HEK293 (cell line): ENCODE results near the gene BBC3.

Source experiments
- BCL11B ChIP-seq: fragments of 450-650 bp; formaldehyde crosslinking; IDR thresholded peaks from 2 replicates; pipeline ENCODE4 v1.5.1; 2016; ENCODE audit warnings: low read depth, missing biosample characterization, missing genetic modification characterization
- EGR2 ChIP-seq: fragments of 450-650 bp; formaldehyde crosslinking; IDR thresholded peaks from 2 replicates; pipeline ENCODE4 v1.5.1; 2016; ENCODE audit warnings: low read depth, missing biosample characterization, missing genetic modification characterization
- GLI2 ChIP-seq: fragments of 450-650 bp; formaldehyde crosslinking; IDR thresholded peaks from 2 replicates; pipeline ENCODE4; 2017; ENCODE audit warnings: missing biosample characterization, missing genetic modification characterization, low read depth, borderline replicate concordance
- GLI4 ChIP-seq: fragments of 450-650 bp; formaldehyde crosslinking; IDR thresholded peaks from 2 replicates; pipeline ENCODE4 v1.5.1; 2016; ENCODE audit warnings: missing biosample characterization, missing genetic modification characterization
- GLIS1 ChIP-seq: fragments of 450-650 bp; formaldehyde crosslinking; IDR thresholded peaks from 2 replicates; pipeline ENCODE4 v1.5.1; 2016; ENCODE audit warnings: missing biosample characterization, missing genetic modification characterization
- OSR2 ChIP-seq: fragments of 450-650 bp; formaldehyde crosslinking; IDR thresholded peaks from 2 replicates; pipeline ENCODE4 v1.5.1; 2016; ENCODE audit warnings: missing biosample characterization, missing genetic modification characterization
- SETDB1 ChIP-seq: IDR thresholded peaks from one replicate; pipeline ENCODE4 v1.6.1; 2017; ENCODE audit warnings: mild to moderate bottlenecking, low read length, moderate library complexity, mixed read lengths; ENCODE audit not compliant: insufficient read length
- TCF7L2 ChIP-seq: IDR thresholded peaks from 2 replicates; pipeline ENCODE4 v1.6.1; 2011; ENCODE audit warnings: low read depth, mild to moderate bottlenecking, inconsistent platforms, low read length, moderate library complexity, borderline replicate concordance
- ZBTB10 ChIP-seq: fragments of 450-650 bp; formaldehyde crosslinking; IDR thresholded peaks from 2 replicates; pipeline ENCODE4 v1.5.1; 2016; ENCODE audit warnings: missing biosample characterization, missing genetic modification characterization
- ZEB2 ChIP-seq: fragments of 450-650 bp; formaldehyde crosslinking; IDR thresholded peaks from 2 replicates; pipeline ENCODE4 v1.5.1; 2016; ENCODE audit warnings: missing biosample characterization, missing genetic modification characterization
- ZNF10 ChIP-seq: fragments of 450-650 bp; formaldehyde crosslinking; IDR thresholded peaks from 2 replicates; pipeline ENCODE4 v1.5.1; 2017; ENCODE audit warnings: missing biosample characterization, missing genetic modification characterization
- ZNF132 ChIP-seq: fragments of 450-650 bp; formaldehyde crosslinking; IDR thresholded peaks from 2 replicates; pipeline ENCODE4 v1.5.1; 2017; ENCODE audit warnings: missing biosample characterization, missing genetic modification characterization, borderline replicate concordance
- ZNF157 ChIP-seq: fragments of 450-650 bp; formaldehyde crosslinking; IDR thresholded peaks from 2 replicates; pipeline ENCODE4 v1.5.1; 2016; ENCODE audit warnings: missing biosample characterization, missing genetic modification characterization
- ZNF16 ChIP-seq: fragments of 450-650 bp; formaldehyde crosslinking; IDR thresholded peaks from 2 replicates; pipeline ENCODE4 v1.5.1; 2016; ENCODE audit warnings: low read depth, missing biosample characterization, missing genetic modification characterization
- ZNF184 ChIP-seq: fragments of 450-650 bp; IDR thresholded peaks from 2 replicates; pipeline ENCODE4 v1.5.1; 2018; ENCODE audit warnings: missing biosample characterization, mild to moderate bottlenecking, missing genetic modification characterization
- ZNF23 ChIP-seq: fragments of 450-650 bp; formaldehyde crosslinking; IDR thresholded peaks from 2 replicates; pipeline ENCODE4 v1.5.1; 2016; ENCODE audit warnings: missing biosample characterization, missing genetic modification characterization, borderline replicate concordance
- ZNF398 ChIP-seq: fragments of 450-650 bp; formaldehyde crosslinking; IDR thresholded peaks from 2 replicates; pipeline ENCODE4 v1.5.1; 2017; ENCODE audit warnings: missing biosample characterization, missing genetic modification characterization
- ZNF433 ChIP-seq: fragments of 450-650 bp; formaldehyde crosslinking; IDR thresholded peaks from 2 replicates; pipeline ENCODE4 v1.5.1; 2016; ENCODE audit warnings: missing biosample characterization, missing genetic modification characterization, low read depth
- ZNF449 ChIP-seq: fragments of 450-650 bp; formaldehyde crosslinking; IDR thresholded peaks from 2 replicates; pipeline ENCODE4 v1.5.1; 2017; ENCODE audit warnings: missing biosample characterization, mild to moderate bottlenecking, missing genetic modification characterization, moderate library complexity
- ZNF514 ChIP-seq: fragments of 450-650 bp; formaldehyde crosslinking; IDR thresholded peaks from 2 replicates; pipeline ENCODE4 v1.5.1; 2016; ENCODE audit warnings: missing biosample characterization, missing genetic modification characterization
- ZNF529 ChIP-seq: fragments of 450-650 bp; formaldehyde crosslinking; IDR thresholded peaks from 2 replicates; pipeline ENCODE4 v1.5.1; 2017; ENCODE audit warnings: missing genetic modification characterization, missing biosample characterization; ENCODE audit not compliant: insufficient replicate concordance
- ZNF544 ChIP-seq: fragments of 450-650 bp; formaldehyde crosslinking; IDR thresholded peaks from 2 replicates; pipeline ENCODE4 v1.5.0; 2017; ENCODE audit warnings: missing biosample characterization, missing genetic modification characterization
- ZNF560 ChIP-seq: fragments of 450-650 bp; formaldehyde crosslinking; IDR thresholded peaks from 2 replicates; pipeline ENCODE4 v1.5.1; 2017; ENCODE audit warnings: missing biosample characterization, missing genetic modification characterization, borderline replicate concordance
- ZNF580 ChIP-seq: fragments of 450-650 bp; formaldehyde crosslinking; IDR thresholded peaks from 2 replicates; pipeline ENCODE4 v1.5.1; 2016; ENCODE audit warnings: missing biosample characterization, missing genetic modification characterization
- ZNF623 ChIP-seq: fragments of 450-650 bp; formaldehyde crosslinking; IDR thresholded peaks from 2 replicates; pipeline ENCODE4 v1.5.1; 2016; ENCODE audit warnings: missing biosample characterization, missing genetic modification characterization
- ZNF645 ChIP-seq: fragments of 450-650 bp; formaldehyde crosslinking; IDR thresholded peaks from 2 replicates; pipeline ENCODE4; 2016; ENCODE audit warnings: missing biosample characterization, missing genetic modification characterization
- ZNF658 ChIP-seq: fragments of 450-650 bp; formaldehyde crosslinking; IDR thresholded peaks from 2 replicates; pipeline ENCODE4; 2016; ENCODE audit warnings: missing biosample characterization, missing genetic modification characterization
- ZNF704 ChIP-seq: fragments of 450-650 bp; formaldehyde crosslinking; IDR thresholded peaks from 2 replicates; pipeline ENCODE4 v1.5.1; 2016; ENCODE audit warnings: missing biosample characterization, missing genetic modification characterization
- ZNF707 ChIP-seq: fragments of 450-650 bp; formaldehyde crosslinking; IDR thresholded peaks from 2 replicates; pipeline ENCODE4 v1.5.1; 2016; ENCODE audit warnings: missing biosample characterization, missing genetic modification characterization
- ZSCAN5A ChIP-seq: fragments of 450-650 bp; formaldehyde crosslinking; IDR thresholded peaks from 2 replicates; pipeline ENCODE4 v1.5.1; 2016; ENCODE audit warnings: missing biosample characterization, missing genetic modification characterization

The BBC3 gene

GRCh38 chr19:47274071-47274890 is 43.3 kb upstream of the BBC3 start, which contains the start of gene INAFM1 (continued):
- peak; percentile 67 for TF ChIP-seq ZNF398
- TF ChIP-seq ZNF704 (tag by site-specific recombination) = no peak
- no peak for TF ChIP-seq ZNF529
- TF ChIP-seq SETDB1 = no peak
- TF ChIP-seq ZNF433 (tag by site-specific recombination) = no peak
- no peak for TF ChIP-seq ZNF560
- TF ChIP-seq ZNF449 = no peak
- no peak for TF ChIP-seq TCF7L2
- TF ChIP-seq ZNF544 = no peak
- TF ChIP-seq ZNF16 (tag by site-specific recombination) = no peak
- TF ChIP-seq ZEB2 (tag by site-specific recombination) = 0 out of 2 replicates have a peak, but pooled peaks have one; percentile 11
- 0 out of 2 replicates have a peak, but pooled peaks have one; percentile 36 for TF ChIP-seq BCL11B (tag by site-specific recombination)
- TF ChIP-seq GLI2 (tag by site-specific recombination) = no peak
- TF ChIP-seq ZNF580 (tag by site-specific recombination) = no peak
- TF ChIP-seq ZNF23 (tag by site-specific recombination) = no peak
- TF ChIP-seq ZNF132 (tag by site-specific recombination) = no peak
- no peak for TF ChIP-seq ZNF157 (tag by site-specific recombination)
- no peak for TF ChIP-seq ZNF10 (tag by site-specific recombination)
- TF ChIP-seq GLIS1 = no peak; the same call in 1 of the 2 replicates
- no peak for TF ChIP-seq ZBTB10 (tag by site-specific recombination)
- TF ChIP-seq ZNF658 (tag by site-specific recombination) = no peak
- TF ChIP-seq ZNF645 (tag by site-specific recombination) = no peak
- no peak for TF ChIP-seq ZNF184 (tag by site-specific recombination)
- no peak for TF ChIP-seq ZSCAN5A
- TF ChIP-seq ZNF623 (tag by site-specific recombination) = no peak
- peak; percentile 78 for TF ChIP-seq EGR2 (tag by site-specific recombination)
- no peak for TF ChIP-seq GLI4 (tag by site-specific recombination)
- TF ChIP-seq ZNF514 (tag by site-specific recombination) = no peak
- TF ChIP-seq OSR2 = no peak
- no peak for TF ChIP-seq ZNF707 (tag by site-specific recombination)
